Measurements from ENCODE around the gene RAB3B.

GRCh38 chr1:51936531-51936930 is 54.0 kb downstream of the RAB3B start:
- no peak for TF ChIP-seq POLR2A (IDR thresholded peaks at IDR 0.05; ENCODE audit: low read length)
- no peak for TF ChIP-seq GATA1 (IDR thresholded peaks at IDR 0.05; ENCODE audit: low read depth, low read length)

Data from erythroblast (primary cell).